K562 (cell line): ENCODE measurements around the gene HOXB6. TPM values are rescaled to one million over a fixed set of nuclear protein-coding genes. Genes with fewer than 3 reads are reported as not detected.
A peak's percentile ranks its signal among the peaks of the same experiment; 100 is the strongest.

Experiments used
- CUX1 ChIP-seq: fragments of 200-800 bp; sonication (Bioruptor generic); IDR thresholded peaks from 2 replicates; pipeline ENCODE4 v1.6.1; 2016; ENCODE audit warnings: missing genetic modification characterization, missing compliant biosample characterization
- GMEB1 ChIP-seq: fragments of 250-450 bp; sonication (Bioruptor Pico); IDR thresholded peaks from 2 replicates; pipeline ENCODE4 v1.4.0; 2020; ENCODE audit warnings: mild to moderate bottlenecking
- JUND ChIP-seq, 2 experiments: IDR thresholded peaks; 2 replicates in 1 of 2; 3 replicates in 1 of 2; pipeline ENCODE4 v1.6.1; 2011; ENCODE audit warnings: borderline replicate concordance in 2 of 2, low read depth in 2 of 2, low read length in 2 of 2, improper control_type of control experiment in 1 of 2, missing biosample characterization in 1 of 2, missing genetic modification characterization in 1 of 2, missing genetic modification reagents in 1 of 2
- KLF16 ChIP-seq: IDR thresholded peaks from 2 replicates; pipeline ENCODE4 v1.6.1; 2016; ENCODE audit warnings: antibody characterized with exemption
- LCOR ChIP-seq: sonication (generic); formaldehyde crosslinking; IDR thresholded peaks from 2 replicates; pipeline ENCODE4 v1.8.0; 2022; ENCODE audit warnings: mild to moderate bottlenecking, missing genetic modification reagents
- MCM5 ChIP-seq: fragments of 450-650 bp; IDR thresholded peaks from 2 replicates; pipeline ENCODE4 v1.6.1; 2016; ENCODE audit warnings: low read depth
- MYNN ChIP-seq, 2 experiments: sonication (generic); formaldehyde crosslinking in 1 of 2; IDR thresholded peaks; 2 replicates each; pipeline versions ENCODE4 v1.5.0 to v1.6.1; 2016 to 2020; ENCODE audit warnings: antibody characterized with exemption in 1 of 2, missing genetic modification reagents in 1 of 2
- PHB ChIP-seq: fragments of 250-450 bp; sonication (Bioruptor Pico); IDR thresholded peaks from 2 replicates; pipeline ENCODE4 v1.5.0; 2021
- SP2 ChIP-seq: IDR thresholded peaks from 2 replicates; pipeline ENCODE4 v1.6.1; 2011; ENCODE audit warnings: mild to moderate bottlenecking, low read depth, low read length, moderate library complexity; ENCODE audit not compliant: poor library complexity, severe bottlenecking; ENCODE audit errors: extremely low read depth
- ZNF407 ChIP-seq: fragments of 450-650 bp; IDR thresholded peaks from 2 replicates; pipeline ENCODE4 v1.6.1; 2016; ENCODE audit warnings: low read depth
- polyA plus RNA-seq, 8 experiments: library from polyadenylated mRNA; depleted of rRNA in 4 of 8; stranded (reverse) in 5 of 8; unstranded in 3 of 8; fragments of >200 nt; fragmentation: Nextera tagmentation in 2 of 8; fragmentation: Illumina TruSeq in 1 of 8; extraction: Ambion mirVana in 2 of 8; extraction: Trizol in 1 of 8; gene quantifications; 2 replicates each; pipeline versions ENCODE4 v1.2.1 to v1.2.3, GENCODE V29; 2011 to 2014; ENCODE audit warnings: inconsistent platforms in 1 of 8, missing spikeins in 1 of 8
- total RNA-seq, 7 experiments: library from RNA; depleted of rRNA in 6 of 7; stranded (reverse); fragments of >200 nt in 6 of 7; fragmentation: Illumina TruSeq in 2 of 7; extraction: Trizol in 2 of 7; gene quantifications; 2 replicates each; pipeline versions ENCODE4 v1.2.1 to v1.2.3, GENCODE V29; 2011 to 2021; ENCODE audit warnings: low replicate concordance in 1 of 7

HOXB6 gene
- total and polyA plus RNA-seq, 9 of the 15 experiments (the other 6 are each of a cell fraction or from before 2014, with no cell fraction given), result 1.2 to 14.8 (median 4.9) TPM

GRCh38 chr17:48546924-48547807 lies 57.6 kb downstream of the HOXB6 start (continued):
- TF ChIP-seq ZNF407 (no peak), KLF16 (peak; percentile 57), PHB (no peak), JUND (IDR thresholded peaks at IDR 0.05; ENCODE audit: borderline replicate concordance, low read depth, low read length) (peak; percentile 74; the same call in 1 of the 2 replicates), JUND (tag; IDR thresholded peaks at IDR 0.05; ENCODE audit: borderline replicate concordance, low read depth, low read length) (peak; percentile 59; the same call in 1 of the 3 replicates), MCM5 (no peak), SP2 (no peak), MYNN (IDR thresholded peaks at IDR 0.05) (peak; percentile 73; the same call in 1 of the 2 replicates), MYNN (CRISPR knock-in tag; IDR thresholded peaks at IDR 0.05) (no peak), CUX1 (no peak), LCOR (CRISPR knock-in tag) (0 out of 2 replicates have a peak, but pooled peaks have one; percentile 52), GMEB1 (CRISPR knock-in tag) (no peak)
